CD4-positive, alpha-beta T cell (primary cell): ENCODE measurements around the gene BORCS5. TPM values are rescaled to one million over a fixed set of nuclear protein-coding genes. Genes with fewer than 3 reads are reported as not detected.

Experiments
- ATAC-seq: fragments of 200-7000 bp; cut with Tn5 transposase; one replicate; pipeline ENCODE4 v1.10.0; 2022; ENCODE audit warnings: mild to moderate bottlenecking; ENCODE audit not compliant: poor library complexity
- CTCF ChIA-PET: fragments of 350-600 bp; sonication (Branson Sonifier 250); formaldehyde crosslinking; loops from one replicate; lab custom pipeline; 2021; ENCODE audit warnings: antibody characterized with exemption, inconsistent platforms; lab: Charles Lee
- POLR2A ChIA-PET: fragments of 350-600 bp; sonication (Branson Sonifier 250); formaldehyde crosslinking; loops from one replicate; lab custom pipeline; 2021; ENCODE audit warnings: antibody characterized with exemption, inconsistent platforms; lab: Charles Lee
- DNase-seq, 14 experiments: peaks; one replicate each; pipeline ENCODE4 v3.0.0-alpha.2; 2013 to 2020; ENCODE audit warnings: mixed read lengths in 2 of 14
- H3K27ac ChIP-seq, 2 donors: one replicate each; pipeline versions ENCODE4 v1.5.1 to v1.7.0; 2013; ENCODE audit warnings: low read length in 2 of 2, low read depth in 1 of 2, mild to moderate bottlenecking in 1 of 2
- H3K27me3 ChIP-seq, 2 experiments: 1 replicate in 1 of 2; 2 replicates in 1 of 2; pipeline versions ENCODE4 v1.6.1 to v1.7.0; 2013; ENCODE audit warnings: low read length in 2 of 2, control low read depth in 1 of 2, mild to moderate bottlenecking in 1 of 2, moderate library complexity in 1 of 2; ENCODE audit not compliant: insufficient read depth in 2 of 2, control insufficient read depth in 1 of 2
- H3K36me3 ChIP-seq: one replicate; pipeline ENCODE4 v1.6.1; 2013; ENCODE audit warnings: low read length, control low read depth; ENCODE audit not compliant: insufficient read depth
- H3K4me1 ChIP-seq: one replicate; pipeline ENCODE4 v1.6.1; 2013; ENCODE audit warnings: low read length, control low read depth; ENCODE audit not compliant: insufficient read depth
- H3K4me3 ChIP-seq: one replicate; pipeline ENCODE4 v1.5.1; 2013; ENCODE audit warnings: mild to moderate bottlenecking, low read length, moderate library complexity
- H3K9me3 ChIP-seq, 2 experiments: 1 replicate in 1 of 2; 2 replicates in 1 of 2; pipeline versions ENCODE4 v1.6.1 to v1.7.0; 2013; ENCODE audit warnings: low read length in 2 of 2, mild to moderate bottlenecking in 2 of 2, control low read depth in 1 of 2, moderate library complexity in 1 of 2; ENCODE audit not compliant: control insufficient read depth in 1 of 2, insufficient read depth in 1 of 2
- H3K27ac Mint-ChIP-seq: one replicate; pipeline ENCODE4 v1.8.0; 2020; ENCODE audit warnings: mixed read lengths
- H3K27me3 Mint-ChIP-seq: one replicate; pipeline ENCODE4 v1.8.0; 2021; ENCODE audit warnings: mixed read lengths
- H3K36me3 Mint-ChIP-seq: one replicate; pipeline ENCODE4 v1.8.0; 2021; ENCODE audit warnings: low read depth, mixed read lengths
- H3K4me1 Mint-ChIP-seq: one replicate; pipeline ENCODE4 v1.8.0; 2021; ENCODE audit warnings: low read depth, mixed read lengths
- H3K4me3 Mint-ChIP-seq: one replicate; pipeline ENCODE4 v1.8.0; 2020; ENCODE audit warnings: mild to moderate bottlenecking, mixed read lengths
- H3K9me3 Mint-ChIP-seq: one replicate; pipeline ENCODE4 v1.8.0; 2020; ENCODE audit warnings: mixed read lengths
- intact Hi-C, 2 experiments: fragments of 100-400 bp; cut with DNase I in 1 of 2; cut with micrococcal nuclease in 1 of 2; formaldehyde crosslinking; loops; one replicate each; pipeline versions ENCODE4 v1.15.1 to v1.9.0; 2023 to 2025; cut with DNase I, micrococcal nuclease
- total RNA-seq, 174 experiments: library from RNA in 2 of 174; stranded (reverse) in 2 of 174; gene quantifications; one replicate each; pipeline ENCODE4 v1.2.3 and lab custom pipeline; 2021 to 2026
- TF ChIP-seq, protein P1 (sequence below): fragments of 200-600 bp; IDR thresholded peaks from one replicate; pipeline ENCODE4 v1.8.0; 2022; ENCODE audit warnings: antibody characterized with exemption, mild to moderate bottlenecking

Gene BORCS5
- total RNA-seq, 2 experiments from 2014 or later: 36.4 to 39.3 TPM

DNA sequence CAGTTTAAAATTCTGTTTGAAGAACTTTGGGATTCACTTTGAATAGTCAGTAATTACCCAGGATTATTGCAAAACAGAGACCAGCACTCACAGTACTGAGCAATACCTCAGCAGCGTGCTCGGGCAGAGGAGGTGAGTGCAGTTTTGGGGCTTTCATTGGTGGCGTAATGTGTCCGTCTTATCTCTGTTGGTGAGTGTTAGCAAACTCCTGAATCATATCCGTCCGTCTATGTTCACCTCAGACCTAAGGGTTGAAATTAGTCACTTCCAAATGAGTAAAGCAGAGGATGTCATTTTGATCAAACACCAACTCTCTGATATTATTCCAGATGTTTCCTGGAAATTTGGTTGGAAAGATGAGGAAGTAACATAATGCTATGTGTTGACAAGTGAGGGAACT lies 82.8 kb downstream of the BORCS5 start:
- DNase-seq (peak in 11 of 14 experiments; percentile 22 to 76 (median 42)), ATAC-seq (peak; percentile 22)
- peaks cover 60% of the 10 kb centered on the region for H3K4me1 ChIP-seq
- Mint-ChIP-seq H3K36me3 (peaks cover 35% of the 10 kb centered on the region), H3K4me1 (peaks cover 78% of the 10 kb centered on the region), H3K27ac (peak overlapping the region; percentile 95), H3K4me3 (peak overlapping the region; percentile 75), H3K9me3 (no peaks in the 10 kb centered on the region), H3K27me3 (no peaks in the 10 kb centered on the region)
- H3K36me3 ChIP-seq: peaks cover 19% of the 10 kb centered on the region
- peak overlapping the region in 1 of 2 donors; percentile 83 for H3K27ac ChIP-seq
- H3K9me3 ChIP-seq: no peaks in the 10 kb centered on the region
- ChIA-PET POLR2A (interaction anchor here (1.4 to 5.7 kb wide), 3 partner anchors 27 to 42 kb away, joined by 6 to 86 read pairs (median 8); no protein-coding TSS in a partner anchor), CTCF (no interaction called here)
- no peaks in the 10 kb centered on the region for H3K27me3 ChIP-seq
- TF ChIP-seq, protein P1, sequence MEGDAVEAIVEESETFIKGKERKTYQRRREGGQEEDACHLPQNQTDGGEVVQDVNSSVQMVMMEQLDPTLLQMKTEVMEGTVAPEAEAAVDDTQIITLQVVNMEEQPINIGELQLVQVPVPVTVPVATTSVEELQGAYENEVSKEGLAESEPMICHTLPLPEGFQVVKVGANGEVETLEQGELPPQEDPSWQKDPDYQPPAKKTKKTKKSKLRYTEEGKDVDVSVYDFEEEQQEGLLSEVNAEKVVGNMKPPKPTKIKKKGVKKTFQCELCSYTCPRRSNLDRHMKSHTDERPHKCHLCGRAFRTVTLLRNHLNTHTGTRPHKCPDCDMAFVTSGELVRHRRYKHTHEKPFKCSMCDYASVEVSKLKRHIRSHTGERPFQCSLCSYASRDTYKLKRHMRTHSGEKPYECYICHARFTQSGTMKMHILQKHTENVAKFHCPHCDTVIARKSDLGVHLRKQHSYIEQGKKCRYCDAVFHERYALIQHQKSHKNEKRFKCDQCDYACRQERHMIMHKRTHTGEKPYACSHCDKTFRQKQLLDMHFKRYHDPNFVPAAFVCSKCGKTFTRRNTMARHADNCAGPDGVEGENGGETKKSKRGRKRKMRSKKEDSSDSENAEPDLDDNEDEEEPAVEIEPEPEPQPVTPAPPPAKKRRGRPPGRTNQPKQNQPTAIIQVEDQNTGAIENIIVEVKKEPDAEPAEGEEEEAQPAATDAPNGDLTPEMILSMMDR: no peak
- H3K4me3 ChIP-seq: no peak overlapping the region
- intact Hi-C loops: loop anchor here in 1 of 2 experiments (5.0 kb wide), 1 partner anchor 38 kb away; no protein-coding TSS in a partner anchor

DNA sequence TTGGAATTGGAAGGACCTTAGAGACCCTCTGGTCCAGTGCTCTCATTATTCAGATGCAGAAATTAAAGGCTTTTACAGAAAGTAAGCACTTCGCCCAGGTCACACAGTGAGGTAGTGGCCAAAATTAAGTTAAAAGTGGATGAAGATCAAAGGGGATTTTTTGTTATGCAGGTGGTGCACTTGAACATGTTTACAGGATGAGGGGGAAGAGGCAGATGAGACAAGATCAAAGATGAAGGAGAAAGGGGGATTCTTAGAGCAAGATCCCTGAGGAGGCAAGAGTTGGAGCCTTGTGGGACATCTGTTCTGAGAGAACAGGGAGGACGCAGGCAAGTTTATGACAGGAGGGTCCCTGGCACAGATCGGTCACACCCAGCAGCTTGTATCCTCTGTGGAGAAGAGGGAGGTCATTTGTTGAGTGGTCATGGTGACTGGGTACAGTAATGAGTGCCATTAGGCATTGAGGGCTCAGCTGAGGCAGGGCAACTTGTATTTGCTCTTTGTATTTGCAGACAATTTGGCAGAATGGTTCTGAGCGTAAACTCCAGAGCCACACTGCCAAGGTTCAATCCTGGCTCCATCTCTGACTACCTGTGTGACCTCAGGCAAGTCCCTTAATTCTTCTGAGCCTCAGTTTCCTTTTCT lies 84.0 kb downstream of the BORCS5 start:
- Mint-ChIP-seq H3K4me1 (peaks cover 80% of the 10 kb centered on the region), H3K36me3 (peaks cover 30% of the 10 kb centered on the region), H3K27me3 (no peaks in the 10 kb centered on the region), H3K27ac (peak overlapping the region; percentile 95), H3K4me3 (peak overlapping the region; percentile 45), H3K9me3 (no peaks in the 10 kb centered on the region)
- intact Hi-C loops: loop anchor here in 1 of 2 experiments (5.0 kb wide), 1 partner anchor 36 kb away; no protein-coding TSS in a partner anchor
- Histone ChIP-seq H3K4me1 (peaks cover 70% of the 10 kb centered on the region), H3K27ac (peak overlapping the region; percentile 83), H3K27me3 (no peaks in the 10 kb centered on the region), H3K36me3 (peaks cover 18% of the 10 kb centered on the region), H3K4me3 (no peak overlapping the region), H3K9me3 (no peaks in the 10 kb centered on the region)
- POLR2A ChIA-PET: interaction anchor here (0.9 to 5.7 kb wide), 14 partner anchors 10 to 284 kb away, joined by 4 to 86 read pairs (median 13); partner anchors contain the start of genes BORCS5 and DUSP16
- no peak for ATAC-seq
- TF ChIP-seq, protein P1: no peak
- CTCF ChIA-PET: interaction anchor here (1.1 to 2.6 kb wide), 3 partner anchors 20 to 64 kb away, joined by 4 to 7 read pairs (median 6); no protein-coding TSS in a partner anchor
- DNase-seq: no peak

DNA sequence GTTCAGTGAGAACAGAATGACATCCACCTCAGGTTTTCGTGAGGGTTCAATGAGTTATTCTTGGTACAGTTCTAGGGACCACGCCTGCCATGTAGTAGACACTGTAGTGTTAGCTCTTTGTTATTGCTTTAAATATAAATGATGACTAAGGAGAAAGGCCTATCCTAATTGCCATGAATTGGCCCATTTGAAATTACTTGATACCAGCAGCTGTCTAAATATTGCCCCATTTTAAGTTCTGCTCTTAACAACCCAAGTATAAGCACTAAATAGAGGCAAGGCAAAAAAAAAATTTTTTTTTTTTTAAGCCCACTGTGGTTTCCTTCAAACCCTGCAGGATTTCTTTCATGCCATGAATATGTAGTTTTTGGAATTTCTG lies 84.5 kb downstream of the BORCS5 start:
- Histone ChIP-seq H3K27me3 (no peaks in the 10 kb centered on the region), H3K27ac (peak overlapping the region; percentile 83), H3K4me3 (no peak overlapping the region), H3K36me3 (peaks cover 13% of the 10 kb centered on the region), H3K9me3 (no peaks in the 10 kb centered on the region), H3K4me1 (peaks cover 70% of the 10 kb centered on the region)
- H3K27ac Mint-ChIP-seq: peak overlapping the region; percentile 95
- H3K4me1 Mint-ChIP-seq: peaks cover 77% of the 10 kb centered on the region
- CTCF ChIA-PET: interaction anchor here (0.9 to 2.6 kb wide), 5 partner anchors 19 to 296 kb away, joined by 3 to 7 read pairs (median 4); no protein-coding TSS in a partner anchor
- no peaks in the 10 kb centered on the region for H3K27me3 Mint-ChIP-seq
- DNase-seq (no peak), ATAC-seq (peak; percentile 2)
- no peaks in the 10 kb centered on the region for H3K9me3 Mint-ChIP-seq
- peaks cover 26% of the 10 kb centered on the region for H3K36me3 Mint-ChIP-seq
- H3K4me3 Mint-ChIP-seq: peak overlapping the region; percentile 45
- TF ChIP-seq, protein P1: no peak
- intact Hi-C loops: loop anchor here in 1 of 2 experiments (5.0 kb wide), 1 partner anchor 36 kb away; no protein-coding TSS in a partner anchor
- POLR2A ChIA-PET: interaction anchor here (0.7 to 5.7 kb wide), 23 partner anchors 8 to 284 kb away, joined by 3 to 86 read pairs (median 7); partner anchors contain the start of genes BORCS5, DUSP16 and GPR19
